Measurements from ENCODE around the gene STT3A. TPM values are rescaled to one million over a fixed set of nuclear protein-coding genes. Genes with fewer than 3 reads are reported as not detected.

The STT3A gene
- total and polyA plus RNA-seq, 2 donors (not counting 3 experiments of a cell fraction or from before 2014, with no cell fraction given): 236 to 362 TPM

DNA sequence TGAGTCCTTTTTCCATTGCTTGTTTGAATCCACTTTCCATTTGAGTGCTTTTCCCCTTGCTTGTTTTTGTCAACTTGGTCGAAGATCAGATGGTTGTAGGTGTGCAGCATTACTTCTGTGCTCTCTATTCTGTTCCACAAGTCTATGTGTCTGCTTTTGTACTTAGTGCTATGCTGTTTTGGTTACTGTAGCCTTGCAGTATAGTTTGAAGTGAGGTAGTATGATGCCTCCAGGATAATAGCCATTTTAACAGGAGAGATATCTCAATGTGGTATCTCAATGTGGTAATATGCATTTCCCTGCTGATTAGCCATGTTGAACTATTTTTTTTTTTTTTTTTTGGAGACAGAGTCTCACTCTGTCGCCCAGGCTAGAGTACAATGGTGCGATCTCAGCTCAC, 71.3 kb downstream of the STT3A start:
- Histone ChIP-seq H3K9me3 (replicated peaks; ENCODE audit: control insufficient read depth, insufficient read depth, low read length) (no peaks in the 10 kb centered on the region), H3K4me1 (ENCODE audit: control insufficient read depth, extremely low read depth, insufficient read depth, low read length) (no peaks in the 10 kb centered on the region), H3K4me2 (ENCODE audit: insufficient read depth, low read length) (no peak overlapping the region), H3K36me3 (ENCODE audit: control insufficient read depth in 2 of 2, extremely low read depth in 1 of 2, insufficient read depth in 2 of 2, low read length in 2 of 2) (peaks cover 0 to 4% of the 10 kb centered on the region in 2 experiments), H3K27me3 (ENCODE audit: control insufficient read depth in 2 of 2, insufficient read depth in 2 of 2, low read length in 2 of 2) (no peaks in the 10 kb centered on the region), H3K79me2 (ENCODE audit: control insufficient read depth, insufficient read depth, low read length) (peaks cover 14% of the 10 kb centered on the region), H3K9me1 (replicated peaks; ENCODE audit: control insufficient read depth, extremely low read depth, insufficient read depth, low read length) (no peaks in the 10 kb centered on the region), H3K4me3 (replicated peaks in 1 of 3; ENCODE audit: insufficient read depth in 1 of 3, low read depth in 1 of 3, low read length in 3 of 3) (no peak overlapping the region), H4K20me1 (replicated peaks; ENCODE audit: control insufficient read depth, extremely low read depth, insufficient read depth, low read length) (no peaks in the 10 kb centered on the region), H3K27ac (ENCODE audit: insufficient read depth, low read depth, low read length) (no peak overlapping the region), H2AFZ (ENCODE audit: low read depth, low read length) (no peak overlapping the region), H3K9ac (replicated peaks; ENCODE audit: extremely low read depth, insufficient read depth, low read length) (no peak overlapping the region)
- no peak for DNase-seq (ENCODE audit: low read depth, low spot score)
- TF ChIP-seq POLR2AphosphoS5 (IDR thresholded peaks at IDR 0.05; ENCODE audit: insufficient read depth, low read depth, low read length): no peak
- TF ChIP-seq, protein P1, sequence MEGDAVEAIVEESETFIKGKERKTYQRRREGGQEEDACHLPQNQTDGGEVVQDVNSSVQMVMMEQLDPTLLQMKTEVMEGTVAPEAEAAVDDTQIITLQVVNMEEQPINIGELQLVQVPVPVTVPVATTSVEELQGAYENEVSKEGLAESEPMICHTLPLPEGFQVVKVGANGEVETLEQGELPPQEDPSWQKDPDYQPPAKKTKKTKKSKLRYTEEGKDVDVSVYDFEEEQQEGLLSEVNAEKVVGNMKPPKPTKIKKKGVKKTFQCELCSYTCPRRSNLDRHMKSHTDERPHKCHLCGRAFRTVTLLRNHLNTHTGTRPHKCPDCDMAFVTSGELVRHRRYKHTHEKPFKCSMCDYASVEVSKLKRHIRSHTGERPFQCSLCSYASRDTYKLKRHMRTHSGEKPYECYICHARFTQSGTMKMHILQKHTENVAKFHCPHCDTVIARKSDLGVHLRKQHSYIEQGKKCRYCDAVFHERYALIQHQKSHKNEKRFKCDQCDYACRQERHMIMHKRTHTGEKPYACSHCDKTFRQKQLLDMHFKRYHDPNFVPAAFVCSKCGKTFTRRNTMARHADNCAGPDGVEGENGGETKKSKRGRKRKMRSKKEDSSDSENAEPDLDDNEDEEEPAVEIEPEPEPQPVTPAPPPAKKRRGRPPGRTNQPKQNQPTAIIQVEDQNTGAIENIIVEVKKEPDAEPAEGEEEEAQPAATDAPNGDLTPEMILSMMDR (IDR thresholded peaks at IDR 0.05; ENCODE audit: extremely low read depth in 1 of 2, insufficient read depth in 1 of 2, low read depth in 1 of 2, low read length in 2 of 2): no peak
- no peak for TF ChIP-seq EZH2 (IDR thresholded peaks at IDR 0.05; ENCODE audit: borderline replicate concordance, low read depth, low read length, severe bottlenecking)
- TF ChIP-seq GATA2 (IDR thresholded peaks at IDR 0.05; ENCODE audit: insufficient read depth, insufficient read length, low read depth, low read length): no peak
- no peak for TF ChIP-seq FOS (IDR thresholded peaks at IDR 0.05; ENCODE audit: borderline replicate concordance, insufficient read depth, low read length)
- no peak for TF ChIP-seq MYC (IDR thresholded peaks at IDR 0.05; ENCODE audit: low read depth, low read length)
- TF ChIP-seq POLR2A (IDR thresholded peaks at IDR 0.05; ENCODE audit: low read depth, low read length): no peak
- no peak for TF ChIP-seq JUN (IDR thresholded peaks at IDR 0.05; ENCODE audit: borderline replicate concordance, insufficient read depth, insufficient read length, low read depth)
- TF ChIP-seq, protein P2, sequence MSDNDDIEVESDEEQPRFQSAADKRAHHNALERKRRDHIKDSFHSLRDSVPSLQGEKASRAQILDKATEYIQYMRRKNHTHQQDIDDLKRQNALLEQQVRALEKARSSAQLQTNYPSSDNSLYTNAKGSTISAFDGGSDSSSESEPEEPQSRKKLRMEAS (IDR thresholded peaks at IDR 0.05; ENCODE audit: insufficient read depth, insufficient read length): no peak
- dilution Hi-C loops (cut with MboI; ENCODE audit: extremely low pct_ligation_motif_present, low sequenced_read_pairs) (no loop called here), intact Hi-C loops (cut with micrococcal nuclease) (loop anchor here (1.0 kb wide), 1 partner anchor 10 kb away; no protein-coding TSS in a partner anchor)
- FAIRE-seq: no peak
- POLR2A ChIA-PET: no interaction called here
- no TSS peak for BruUV-seq (replicated peaks)
- CTCF ChIA-PET: interaction anchor here (1.3 to 1.5 kb wide), 2 partner anchors 15 to 16 kb away, joined by 4 to 5 read pairs; no protein-coding TSS in a partner anchor

Measured in endothelial cell of umbilical vein (primary cell).